EH (cell line): ENCODE data around the gene CKMT1B.
"Not testable (repeated sequence)": the region's sequence is repeated elsewhere in the genome, so short reads cannot be mapped to it uniquely, and the experiment has no call there.

Experiments
- DNase-seq: peaks from one replicate; pipeline ENCODE4 v3.0.0-alpha.2; 2015; ENCODE audit warnings: low read depth

The CKMT1B gene

GRCh38 chr15:43593328-43594190 lies at the start of gene CKMT1B:
Gene CKMT1B (plus strand): TSS chr15:43594027. CDS start chr15:43594219, 192 bp downstream.
- not testable (repeated sequence) for DNase-seq

- DNase-seq = peak; percentile 33
Observed at GRCh38 chr15:43544266-43544665, 49.6 kb upstream of the CKMT1B start.

GRCh38 chr15:43545426-43545825 lies 48.4 kb upstream of the CKMT1B start:
- no peak for DNase-seq

GRCh38 chr15:43547539-43547938 lies 46.3 kb upstream of the CKMT1B start:
- no peak for DNase-seq

DNA sequence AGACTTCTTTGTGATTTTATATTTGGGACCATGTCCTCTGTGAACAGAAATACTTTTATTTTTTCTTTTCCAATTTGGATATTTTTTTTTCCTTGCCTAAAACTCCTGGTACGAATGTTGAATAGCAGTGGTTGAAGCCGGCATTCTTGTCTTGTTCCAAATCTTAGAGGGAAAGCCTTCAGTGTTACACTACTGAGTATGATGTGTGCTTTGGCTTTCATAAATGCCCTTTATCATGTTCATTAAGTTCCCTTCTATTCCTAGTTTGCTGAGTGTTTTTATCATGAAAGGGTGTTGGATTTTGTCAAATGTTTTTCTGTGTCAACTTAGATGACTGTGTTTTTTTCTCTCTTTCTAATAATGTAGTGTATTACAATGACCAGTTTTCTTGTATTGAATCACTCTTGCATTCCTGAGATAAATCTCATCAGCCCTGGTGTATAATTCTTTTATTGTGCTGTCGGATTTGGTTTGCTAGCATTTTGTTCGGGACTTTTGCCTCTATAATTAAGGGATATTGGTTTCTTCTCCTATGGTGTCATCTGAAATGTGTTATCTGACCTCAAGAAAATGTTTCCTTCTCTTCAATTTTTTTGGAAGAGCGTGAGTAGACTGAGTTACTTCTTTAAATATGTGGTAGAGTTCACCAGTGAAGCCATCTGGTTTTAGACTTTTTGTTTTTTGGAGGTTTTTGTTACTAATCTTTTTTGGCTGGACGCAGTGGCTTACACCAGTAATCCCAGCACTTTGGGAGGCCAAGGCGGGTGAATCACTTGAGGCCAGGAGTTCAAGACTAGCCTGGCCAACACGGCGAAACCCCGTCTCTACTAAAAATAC lies 43.1 kb upstream of the CKMT1B start:
- peak; percentile 79 for DNase-seq

DNA sequence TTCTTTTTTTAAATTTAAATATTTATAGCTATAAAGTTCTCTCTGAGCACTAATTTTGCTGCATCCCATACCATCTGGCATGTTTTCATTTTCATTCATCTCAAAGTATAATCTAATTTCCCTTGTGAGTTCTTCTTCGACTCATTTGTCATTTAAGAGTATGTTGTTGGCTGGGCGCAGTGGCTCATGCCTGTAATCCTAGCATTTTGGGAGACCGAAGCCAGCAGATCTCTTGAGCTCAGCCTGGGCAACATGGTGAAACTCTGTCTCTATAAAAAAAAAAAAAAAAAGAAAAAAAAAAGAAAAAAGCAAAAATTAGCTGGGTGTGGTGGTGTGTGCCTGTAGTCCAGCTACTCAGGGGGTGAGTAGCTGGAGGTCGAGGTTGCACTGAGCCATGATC lies 41.6 kb upstream of the CKMT1B start:
- no peak for DNase-seq

GRCh38 chr15:43552986-43553385 lies 40.8 kb upstream of the CKMT1B start:
- DNase-seq = no peak

GRCh38 chr15:43562753-43563152 lies 31.1 kb upstream of the CKMT1B start:
- DNase-seq = not testable (repeated sequence)

DNA sequence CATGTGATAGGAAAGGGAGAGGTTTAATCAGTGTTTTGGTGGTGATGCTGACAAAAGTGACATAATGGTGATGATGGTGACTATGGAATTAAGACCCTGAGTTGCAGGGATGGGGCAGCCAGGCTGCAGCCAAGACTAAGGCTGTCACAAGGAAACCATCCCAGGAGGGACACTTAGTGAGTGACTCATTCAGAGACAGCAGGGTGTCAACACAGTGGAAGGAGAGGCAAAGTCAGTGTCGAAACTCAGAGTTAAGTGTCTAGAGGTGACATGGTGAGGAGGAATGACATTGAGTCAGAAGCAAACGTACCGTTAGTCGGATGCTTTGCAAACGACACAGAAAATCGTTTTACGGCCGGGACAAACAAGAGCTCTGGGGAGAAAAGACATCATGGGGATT lies 30.0 kb upstream of the CKMT1B start:
- DNase-seq = not testable (repeated sequence)

GRCh38 chr15:43566615-43567014 lies 27.2 kb upstream of the CKMT1B start:
- not testable (repeated sequence) for DNase-seq

GRCh38 chr15:43574607-43575006 lies 19.2 kb upstream of the CKMT1B start:
- not testable (repeated sequence) for DNase-seq

DNA sequence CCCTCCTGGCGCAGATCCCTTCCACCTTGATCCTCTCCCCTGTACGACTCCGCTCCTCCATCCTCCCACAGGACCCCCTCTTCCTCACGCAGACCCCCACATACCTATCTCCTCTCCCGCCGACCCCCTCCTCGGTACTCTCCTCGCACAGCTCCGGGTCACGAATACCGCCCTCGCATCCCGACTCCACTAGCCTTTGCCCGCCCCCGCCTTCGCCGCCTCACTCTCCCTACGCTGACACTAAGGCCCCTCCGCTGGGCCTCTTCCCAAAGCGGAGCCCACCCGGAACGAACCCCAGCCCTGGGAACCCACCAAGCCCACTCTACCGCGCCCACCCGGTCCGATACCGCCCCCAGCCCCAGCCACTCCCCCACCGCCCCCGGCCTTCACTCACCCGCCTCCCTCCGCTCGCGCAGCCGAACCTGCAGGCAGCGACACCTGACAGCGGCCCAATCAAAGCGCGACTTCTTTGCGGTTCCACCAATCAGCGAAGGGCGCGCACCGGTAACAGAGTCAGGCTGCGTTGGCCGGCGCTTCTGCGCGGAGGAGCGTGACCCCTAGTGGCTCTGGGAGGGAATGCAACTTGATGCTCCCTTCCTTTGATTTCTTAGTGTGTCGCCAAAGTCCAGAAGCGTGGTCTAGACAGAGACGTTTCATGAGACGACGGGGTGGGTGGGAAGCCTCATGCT lies 3.9 kb upstream of the CKMT1B start, which contains the start of gene PPIP5K1:
PPIP5K1 (minus strand) TSS at position 431 of the 689 bp plus-strand sequence. CDS start 5,704 bp downstream, outside the sequence.
- DNase-seq = not testable (repeated sequence)

DNA sequence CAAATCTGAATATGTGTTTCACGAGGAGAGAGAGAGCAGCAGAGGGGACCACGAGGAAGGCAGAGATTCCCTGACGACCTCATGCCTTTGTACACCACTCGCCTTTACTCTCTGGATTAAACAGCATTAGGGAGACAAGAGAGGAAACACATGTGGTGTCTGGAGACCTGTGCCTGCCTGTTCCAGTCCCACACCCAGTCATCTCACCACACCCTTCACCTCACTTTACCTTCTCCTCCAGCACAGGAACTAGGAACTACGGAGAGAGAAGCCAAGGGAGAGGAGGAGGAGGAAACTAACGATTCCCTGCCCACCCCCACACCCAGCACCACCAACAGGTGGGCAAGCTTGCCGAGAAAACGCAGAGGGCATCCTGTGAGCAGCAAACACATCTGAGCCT lies 986 bp upstream of the CKMT1B start:
- not testable (repeated sequence) for DNase-seq

DNA sequence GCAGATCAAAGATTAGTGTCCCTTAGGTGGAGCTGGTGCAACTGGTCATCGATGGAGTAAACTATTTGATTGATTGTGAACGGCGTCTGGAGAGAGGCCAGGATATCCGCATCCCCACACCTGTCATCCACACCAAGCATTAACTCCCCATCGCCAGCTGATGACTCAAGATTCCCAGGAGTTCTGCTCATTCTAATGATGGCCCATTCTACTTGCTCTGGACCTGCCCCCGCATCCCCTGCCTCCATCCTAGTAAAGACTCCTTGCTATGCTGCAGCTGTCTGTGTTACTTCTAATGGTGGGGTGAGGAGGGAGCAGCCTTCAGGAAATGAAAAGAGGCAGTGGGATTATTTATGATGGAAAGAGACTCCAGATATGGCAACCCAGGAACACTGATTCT lies 5.3 kb downstream of the CKMT1B start:
- not testable (repeated sequence) for DNase-seq

DNA sequence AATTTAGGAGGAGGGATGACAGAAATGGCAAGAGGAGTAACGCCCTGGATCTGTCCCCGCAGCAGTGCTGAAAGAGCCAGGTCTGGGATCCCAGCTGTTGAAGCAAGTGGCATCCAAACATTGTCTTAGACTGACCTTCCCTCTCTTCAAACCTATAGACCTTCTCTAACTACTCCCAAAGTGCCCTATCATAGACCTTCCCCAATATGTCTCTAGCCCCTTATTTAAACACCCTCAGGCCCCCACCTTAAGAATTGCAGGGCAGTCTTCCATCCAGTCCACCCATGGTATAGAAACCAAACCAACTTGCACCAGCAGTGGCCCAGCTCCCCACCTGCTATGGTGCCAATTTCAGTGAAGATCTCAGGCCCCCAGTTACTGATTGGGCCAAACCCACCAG lies 6.4 kb downstream of the CKMT1B start:
- not testable (repeated sequence) for DNase-seq

DNA sequence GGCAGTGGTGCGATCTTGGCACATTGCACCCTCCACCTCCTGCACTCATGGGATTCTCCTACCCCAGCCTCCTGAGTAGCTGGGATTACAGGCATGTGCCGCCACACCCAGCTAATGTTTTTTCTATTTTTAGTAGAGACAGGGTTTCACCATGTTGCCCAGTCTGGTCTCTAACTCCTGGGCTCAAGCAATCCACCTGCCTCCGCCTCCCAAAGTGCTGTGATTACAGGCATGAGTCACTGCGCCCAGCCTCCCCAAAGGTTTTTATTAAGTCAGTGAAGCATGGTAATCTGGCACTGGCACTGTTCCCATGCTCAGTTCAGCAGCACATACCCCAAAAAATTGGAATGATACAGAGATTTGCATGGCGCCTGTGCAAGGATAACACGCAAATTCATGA lies 8.4 kb downstream of the CKMT1B start:
- DNase-seq = peak; percentile 3

DNA sequence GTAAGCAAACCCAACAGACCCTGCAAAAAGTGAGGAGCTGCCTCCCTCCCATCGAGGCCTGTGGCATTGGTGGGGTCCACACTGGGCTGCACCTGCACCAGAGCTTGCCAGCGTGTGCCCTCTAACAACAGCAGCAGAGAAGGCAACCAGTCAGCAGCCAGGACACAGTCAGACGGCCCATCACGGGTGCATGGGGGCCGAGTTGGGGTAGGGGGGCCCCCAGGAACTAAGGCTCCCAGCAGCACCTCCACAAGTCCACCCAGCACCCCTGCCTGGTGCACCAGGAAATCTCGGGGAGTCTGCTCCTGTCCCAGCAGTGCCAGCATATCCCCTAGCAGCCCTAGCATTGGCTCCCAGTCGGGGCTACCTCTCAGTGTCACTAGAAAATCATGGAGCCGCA lies 23.9 kb downstream of the CKMT1B start:
- DNase-seq = not testable (repeated sequence)

GRCh38 chr15:43618700-43619099 lies 24.9 kb downstream of the CKMT1B start, which contains the start of gene STRC:
Gene STRC (minus strand): TSS chr15:43618800. CDS start chr15:43618722, 78 bp downstream.
- DNase-seq = not testable (repeated sequence)

GRCh38 chr15:43622068-43622799 lies 28.4 kb downstream of the CKMT1B start:
- peak; percentile 6 for DNase-seq

GRCh38 chr15:43625106-43625505 lies 31.3 kb downstream of the CKMT1B start:
- DNase-seq = peak; percentile 31

- not testable (repeated sequence) for DNase-seq
Observed at GRCh38 chr15:43626937-43627336, 33.1 kb downstream of the CKMT1B start.
